Breast epithelium (tissue), 4 donors: ENCODE results near the gene IFT27. TPM values are rescaled to one million over a fixed set of nuclear protein-coding genes. Genes with fewer than 3 reads are reported as not detected.

ENCODE experiments used
- DNase-seq, 2 donors: peaks; one replicate each; pipeline ENCODE4 v3.0.0-alpha.2; 2019; ENCODE audit warnings: low spot score in 2 of 2
- H3K27ac ChIP-seq, 2 donors: fragments of 200-600 bp; sonication (generic) in 1 of 2; one replicate each; pipeline ENCODE4 v1.5.1; 2016 to 2019; ENCODE audit warnings: mild to moderate bottlenecking in 1 of 2
- H3K27me3 ChIP-seq, 2 donors: fragments of 200-600 bp; sonication (generic) in 1 of 2; one replicate each; pipeline versions ENCODE4 v1.5.1 to v1.6.0; 2017 to 2019; ENCODE audit warnings: control low read depth in 1 of 2, mild to moderate bottlenecking in 1 of 2
- H3K36me3 ChIP-seq: fragments of 200-600 bp; one replicate; pipeline ENCODE4 v1.5.1; 2019
- H3K4me1 ChIP-seq, 2 donors: fragments of 200-600 bp; sonication (generic); one replicate each; pipeline ENCODE4 v1.5.1; 2016 to 2019; ENCODE audit warnings: control low read depth in 1 of 2
- H3K4me3 ChIP-seq, 3 donors: fragments of 200-600 bp; sonication (generic); 1 replicate in 2 of 3; 2 replicates in 1 of 3; pipeline ENCODE4 v1.5.1; 2016 to 2019; ENCODE audit warnings: mild to moderate bottlenecking in 3 of 3, moderate library complexity in 2 of 3
- H3K9me3 ChIP-seq, 2 donors: fragments of 200-600 bp; sonication (generic) in 1 of 2; one replicate each; pipeline ENCODE4 v1.5.1; 2016 to 2019; ENCODE audit warnings: control low read depth in 1 of 2
- POLR2A ChIP-seq: fragments of 450-650 bp; IDR thresholded peaks from one replicate; pipeline ENCODE4 v1.6.1; 2016; ENCODE audit warnings: antibody characterized with exemption, mild to moderate bottlenecking, moderate library complexity
- POLR2AphosphoS5 ChIP-seq, 3 donors: sonication (generic); formaldehyde crosslinking; IDR thresholded peaks; one replicate each; pipeline ENCODE4 v1.6.1; 2017; ENCODE audit warnings: antibody characterized with exemption in 3 of 3
- intact Hi-C: fragments of 100-400 bp; cut with DNase I; formaldehyde crosslinking; loops from one replicate; pipeline ENCODE4 v1.15.1; 2023; ENCODE audit warnings: low total_unique reads
- total RNA-seq, 3 donors: library from RNA; depleted of rRNA; stranded (reverse); fragments of >200 nt; gene quantifications; one replicate each; pipeline ENCODE4 v1.1.0, GENCODE V29; 2016
- TF ChIP-seq, protein P1 (sequence below), 3 donors: fragments of 450-650 bp; IDR thresholded peaks; one replicate each; pipeline ENCODE4 v1.5.1; 2016 to 2017; ENCODE audit warnings: antibody characterized with exemption in 3 of 3, mild to moderate bottlenecking in 3 of 3, moderate library complexity in 3 of 3

The IFT27 gene
- total RNA-seq, 3 donors from 2014 or later = 19.0 to 23.7 (median 20.6) TPM

DNA sequence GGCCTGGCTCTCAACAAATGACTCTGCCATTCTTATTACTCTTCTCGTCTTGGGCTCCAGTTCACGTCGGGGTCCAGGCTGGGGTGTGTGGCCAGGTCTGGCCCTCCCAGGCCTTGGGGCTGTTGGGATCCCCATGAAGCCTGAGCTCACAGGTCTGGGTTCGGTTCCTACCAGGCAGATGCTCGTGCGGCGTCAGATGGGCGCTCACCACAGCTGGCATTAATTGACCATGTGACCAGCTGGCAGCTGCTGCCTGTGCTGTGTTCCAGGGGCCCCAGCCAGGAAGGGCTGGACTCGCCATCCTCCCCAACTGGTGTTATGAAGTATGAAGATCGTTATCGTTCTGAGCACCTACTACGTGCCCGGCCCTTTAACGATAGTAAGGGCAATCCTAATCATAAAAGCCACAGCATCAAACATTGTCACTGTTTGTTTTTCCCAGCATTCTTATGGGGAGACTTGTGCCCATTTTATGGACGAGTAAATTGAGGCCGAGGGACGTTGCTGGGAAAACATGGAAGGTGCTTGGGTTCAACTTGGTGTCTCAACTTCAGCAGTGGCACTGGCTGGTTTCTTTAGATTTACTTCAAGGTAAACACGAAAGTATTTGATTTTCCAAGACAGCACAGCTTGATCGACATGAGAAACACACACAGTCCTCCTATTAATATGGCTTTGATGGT, 45.6 kb downstream of the IFT27 start:
- TF ChIP-seq, protein P1, sequence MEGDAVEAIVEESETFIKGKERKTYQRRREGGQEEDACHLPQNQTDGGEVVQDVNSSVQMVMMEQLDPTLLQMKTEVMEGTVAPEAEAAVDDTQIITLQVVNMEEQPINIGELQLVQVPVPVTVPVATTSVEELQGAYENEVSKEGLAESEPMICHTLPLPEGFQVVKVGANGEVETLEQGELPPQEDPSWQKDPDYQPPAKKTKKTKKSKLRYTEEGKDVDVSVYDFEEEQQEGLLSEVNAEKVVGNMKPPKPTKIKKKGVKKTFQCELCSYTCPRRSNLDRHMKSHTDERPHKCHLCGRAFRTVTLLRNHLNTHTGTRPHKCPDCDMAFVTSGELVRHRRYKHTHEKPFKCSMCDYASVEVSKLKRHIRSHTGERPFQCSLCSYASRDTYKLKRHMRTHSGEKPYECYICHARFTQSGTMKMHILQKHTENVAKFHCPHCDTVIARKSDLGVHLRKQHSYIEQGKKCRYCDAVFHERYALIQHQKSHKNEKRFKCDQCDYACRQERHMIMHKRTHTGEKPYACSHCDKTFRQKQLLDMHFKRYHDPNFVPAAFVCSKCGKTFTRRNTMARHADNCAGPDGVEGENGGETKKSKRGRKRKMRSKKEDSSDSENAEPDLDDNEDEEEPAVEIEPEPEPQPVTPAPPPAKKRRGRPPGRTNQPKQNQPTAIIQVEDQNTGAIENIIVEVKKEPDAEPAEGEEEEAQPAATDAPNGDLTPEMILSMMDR (IDR thresholded peaks at IDR 0.05) = no peak
- TF ChIP-seq POLR2AphosphoS5 (IDR thresholded peaks at IDR 0.05) (no peak), POLR2A (no peak)
- Histone ChIP-seq H3K4me1 (no peaks in the 10 kb centered on the region), H3K27ac (no peak overlapping the region), H3K4me3 (no peak overlapping the region), H3K27me3 (peaks cover 0 to 22% of the 10 kb centered on the region in 2 donors), H3K36me3 (no peaks in the 10 kb centered on the region), H3K9me3 (no peaks in the 10 kb centered on the region)
- peak in 1 of 2 donors; percentile 48 for DNase-seq
- intact Hi-C loops = no loop called here

DNA sequence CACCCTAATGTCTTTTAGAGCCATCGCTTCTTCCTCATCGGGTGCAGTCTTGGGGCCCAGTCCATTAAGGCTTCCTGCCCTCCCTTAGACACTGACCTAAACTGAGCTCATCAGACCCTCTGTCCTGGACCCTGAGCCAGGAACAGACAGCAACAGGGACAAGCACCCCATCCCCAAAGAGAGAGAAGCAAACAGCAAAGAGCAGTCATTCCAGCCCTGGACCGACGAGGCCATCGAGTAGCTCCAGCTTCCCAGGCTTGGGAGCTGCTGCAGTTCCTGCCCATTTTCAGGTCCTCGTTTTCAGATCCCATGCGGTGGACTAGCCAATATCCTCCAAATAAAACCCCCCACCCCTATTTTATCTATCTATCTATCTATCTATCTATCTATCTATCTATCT, 46.6 kb downstream of the IFT27 start:
- H3K4me3 ChIP-seq = no peak overlapping the region
- TF ChIP-seq POLR2A = no peak
- TF ChIP-seq, protein P1 (IDR thresholded peaks at IDR 0.05) = no peak
- TF ChIP-seq POLR2AphosphoS5 (IDR thresholded peaks at IDR 0.05) = no peak
- H3K4me1 ChIP-seq = no peaks in the 10 kb centered on the region
- H3K9me3 ChIP-seq = no peaks in the 10 kb centered on the region
- H3K27ac ChIP-seq = no peak overlapping the region
- peak in 1 of 2 donors; percentile 15 for DNase-seq
- H3K36me3 ChIP-seq = no peaks in the 10 kb centered on the region
- H3K27me3 ChIP-seq = peaks cover 0 to 31% of the 10 kb centered on the region in 2 donors
- intact Hi-C loops = loop anchor here (5.0 kb wide), 1 partner anchor 588 kb away; no protein-coding TSS in a partner anchor

- no peak for DNase-seq
- H3K9me3 ChIP-seq = no peaks in the 10 kb centered on the region
- intact Hi-C loops = loop anchor here (5.0 kb wide), 1 partner anchor 589 kb away; no protein-coding TSS in a partner anchor
Observed at GRCh38 chr22:36728505-36728904, 47.4 kb downstream of the IFT27 start.

DNA sequence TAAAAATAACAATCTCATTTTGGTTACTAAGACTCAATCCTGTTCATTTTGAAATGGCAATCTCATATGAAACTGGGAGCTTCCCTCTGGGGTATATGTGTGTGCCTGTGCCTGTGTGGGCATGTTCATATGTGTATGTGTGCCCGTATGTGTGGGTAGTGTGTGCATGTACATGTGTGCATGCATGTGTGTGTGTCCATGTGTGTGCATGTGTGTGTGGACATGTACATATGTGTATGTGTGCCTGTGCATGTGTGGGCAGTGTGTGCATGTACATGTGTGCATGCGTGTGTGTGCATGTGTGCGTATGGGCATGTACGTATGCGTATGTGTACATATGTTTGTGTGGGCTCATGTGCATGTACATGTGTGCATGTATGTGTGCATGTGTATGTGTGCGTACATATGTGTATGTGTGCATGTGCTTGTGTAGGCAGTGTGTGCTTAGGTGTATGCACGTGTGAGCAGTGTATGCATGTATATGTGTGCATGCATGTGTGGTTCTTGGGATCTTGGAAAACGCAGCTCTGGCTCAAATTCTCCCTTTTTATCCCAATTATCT, 47.9 kb downstream of the IFT27 start:
- H3K27me3 ChIP-seq = peaks cover 0 to 41% of the 10 kb centered on the region in 2 donors
- DNase-seq = no peak
- no peaks in the 10 kb centered on the region for H3K9me3 ChIP-seq
- intact Hi-C loops = loop anchor here (5.0 kb wide), 1 partner anchor 589 kb away; no protein-coding TSS in a partner anchor
- no peak overlapping the region for H3K4me3 ChIP-seq
- TF ChIP-seq, protein P1 (IDR thresholded peaks at IDR 0.05) = no peak
- TF ChIP-seq POLR2A (no peak), POLR2AphosphoS5 (IDR thresholded peaks at IDR 0.05) (no peak)
- H3K36me3 ChIP-seq = no peaks in the 10 kb centered on the region
- H3K27ac ChIP-seq = no peak overlapping the region
- no peaks in the 10 kb centered on the region for H3K4me1 ChIP-seq

More at GRCh38 chr22:36728505-36728904, 47.4 kb downstream of the IFT27 start:
- Histone ChIP-seq H3K27me3 (peaks cover 0 to 38% of the 10 kb centered on the region in 2 donors), H3K4me1 (no peaks in the 10 kb centered on the region), H3K4me3 (no peak overlapping the region), H3K27ac (no peak overlapping the region), H3K36me3 (no peaks in the 10 kb centered on the region)
- TF ChIP-seq, protein P1 (IDR thresholded peaks at IDR 0.05) = no peak
- no peak for TF ChIP-seq POLR2A

- TF ChIP-seq POLR2AphosphoS5 (IDR thresholded peaks at IDR 0.05) (no peak), POLR2A (no peak)
- TF ChIP-seq, protein P1 (IDR thresholded peaks at IDR 0.05) = no peak
- H3K9me3 ChIP-seq = no peaks in the 10 kb centered on the region
- DNase-seq = no peak
- no peak overlapping the region for H3K4me3 ChIP-seq
- no peaks in the 10 kb centered on the region for H3K36me3 ChIP-seq
- no peaks in the 10 kb centered on the region for H3K4me1 ChIP-seq
- intact Hi-C loops = loop anchor here (5.0 kb wide), 1 partner anchor 590 kb away; no protein-coding TSS in a partner anchor
- peaks cover 0 to 50% of the 10 kb centered on the region in 2 donors for H3K27me3 ChIP-seq
- H3K27ac ChIP-seq = no peak overlapping the region
Observed at GRCh38 chr22:36727110-36727509, 48.8 kb downstream of the IFT27 start.
